K562 (cell line): ENCODE results near the gene SMR3B. TPM values are rescaled to one million over a fixed set of nuclear protein-coding genes. Genes with fewer than 3 reads are reported as not detected.

Experiments used
- ATAC-seq: fragments of 200-7000 bp; cut with Tn5 transposase; 3 replicates; pipeline ENCODE4 v1.9.1; 2020; ENCODE audit warnings: moderate library complexity
- BruUV-seq: library from RNA; stranded (reverse); fragments of 400-500 nt; replicated peaks from 2 replicates; lab custom pipeline; 2021; lab: Mats Ljungman, UMichigan
- CTCF ChIA-PET: fragments of 300-600 bp; formaldehyde crosslinking; extraction: SDS; loops from one replicate; lab custom pipeline; 2021; ENCODE audit warnings: low intra/inter-chr PET ratio; lab: Yijun Ruan, JAX
- POLR2A ChIA-PET: fragments of 300-600, 350-650 bp; sonication (Branson Sonifier 250); formaldehyde crosslinking; extraction: SDS; loops from one replicate; lab custom pipeline; 2021; ENCODE audit warnings: antibody characterized with exemption, inconsistent platforms; lab: Yijun Ruan, JAX
- DNase-seq, 4 experiments: peaks; one replicate each; pipeline versions ENCODE4 v3.0.0 to v3.0.0-alpha.2; 2011 to 2018; ENCODE audit warnings: low spot score in 3 of 4, mixed read lengths in 3 of 4; ENCODE audit errors: extremely low read depth in 1 of 4
- FAIRE-seq: peaks from 2 replicates; lab custom pipeline; 2011; peaks lifted over from hg19 to GRCh38; lab: Jason Lieb, UNC
- H2AFZ ChIP-seq: 2 replicates; pipeline ENCODE4 v1.6.0; 2011; ENCODE audit warnings: low read depth, low read length, control low read depth, inconsistent platforms
- H3K27ac ChIP-seq: fragments of 200-600 bp; 3 replicates; pipeline ENCODE4 v1.8.0; 2011; ENCODE audit warnings: low read depth, mild to moderate bottlenecking, control low read depth, inconsistent platforms, low read length, moderate library complexity, mixed read lengths; ENCODE audit errors: extremely low read depth
- H3K27me3 ChIP-seq, 2 experiments: fragments of 300-600 bp in 1 of 2; 2 replicates in 1 of 2; 3 replicates in 1 of 2; pipeline versions ENCODE4 v1.6.0 to v1.8.0; 2011; ENCODE audit warnings: inconsistent platforms in 2 of 2, low read length in 2 of 2, mild to moderate bottlenecking in 1 of 2, mixed read lengths in 1 of 2, moderate library complexity in 1 of 2; ENCODE audit not compliant: control insufficient read depth in 2 of 2, insufficient read depth in 2 of 2
- H3K36me3 ChIP-seq: fragments of 300-600 bp; 3 replicates; pipeline ENCODE4 v1.8.0; 2011; ENCODE audit warnings: mild to moderate bottlenecking, low read length, inconsistent platforms; ENCODE audit not compliant: control insufficient read depth, insufficient read depth
- H3K4me1 ChIP-seq, 2 experiments: fragments of 200-600 bp in 1 of 2; replicated peaks in 1 of 2; 2 replicates in 1 of 2; 3 replicates in 1 of 2; pipeline versions ENCODE4 v1.5.1 to v1.8.0; 2011; ENCODE audit warnings: inconsistent platforms in 2 of 2, low read length in 2 of 2, mild to moderate bottlenecking in 1 of 2, mixed read lengths in 1 of 2, moderate library complexity in 1 of 2; ENCODE audit not compliant: control insufficient read depth in 2 of 2, insufficient read depth in 2 of 2
- H3K4me2 ChIP-seq: 2 replicates; pipeline ENCODE4 v1.6.1; 2011; ENCODE audit warnings: low read length, control low read depth, inconsistent platforms, mixed read lengths; ENCODE audit not compliant: insufficient read depth
- H3K4me3 ChIP-seq: fragments of 200-600 bp; sonication (generic), shearing (Covaris generic); 2 replicates; pipeline ENCODE4 v1.5.1; 2016; ENCODE audit warnings: control low read depth, inconsistent platforms
- H3K79me2 ChIP-seq: fragments of 200-600 bp; 3 replicates; pipeline ENCODE4 v1.8.0; 2011; ENCODE audit warnings: low read length, inconsistent platforms; ENCODE audit not compliant: control insufficient read depth, insufficient read depth
- H3K9ac ChIP-seq, 2 experiments: 2 replicates each; pipeline versions ENCODE4 v1.6.0 to v1.6.1; 2011; ENCODE audit warnings: low read depth in 2 of 2, low read length in 2 of 2, control low read depth in 1 of 2, inconsistent platforms in 1 of 2, mild to moderate bottlenecking in 1 of 2, mixed read lengths in 1 of 2; ENCODE audit not compliant: insufficient read depth in 1 of 2
- H3K9me1 ChIP-seq: one replicate; pipeline ENCODE4 v1.6.0; 2011; ENCODE audit warnings: inconsistent platforms, mild to moderate bottlenecking, low read length, moderate library complexity; ENCODE audit not compliant: control insufficient read depth, insufficient read depth
- H3K9me3 ChIP-seq: replicated peaks from 2 replicates; pipeline ENCODE4 v1.5.1; 2011; ENCODE audit warnings: low read depth, low read length, inconsistent platforms; ENCODE audit not compliant: control insufficient read depth, insufficient read depth
- H4K20me1 ChIP-seq: replicated peaks from 2 replicates; pipeline ENCODE4 v1.6.1; 2011; ENCODE audit warnings: low read length, inconsistent platforms, mixed read lengths; ENCODE audit not compliant: control insufficient read depth, insufficient read depth
- HNRNPH1 ChIP-seq: fragments of 200-400 bp; formaldehyde crosslinking; optimal IDR thresholded peaks from 2 replicates; pipeline ENCODE3; 2017; ENCODE audit warnings: low read depth, mild to moderate bottlenecking, low read length, moderate library complexity
- HNRNPLL ChIP-seq: fragments of 200-400 bp; formaldehyde crosslinking; IDR thresholded peaks from 2 replicates; pipeline ENCODE4 v1.6.1; 2017; ENCODE audit warnings: low read length, low read depth, mild to moderate bottlenecking; ENCODE audit not compliant: poor library complexity, severe bottlenecking
- KDM1A ChIP-seq, 2 experiments: fragments of 450-650 bp; IDR thresholded peaks; 2 replicates each; pipeline ENCODE4 v1.6.1; 2016; ENCODE audit warnings: mild to moderate bottlenecking in 2 of 2
- KDM4B ChIP-seq, 2 experiments: fragments of 450-650 bp in 1 of 2; sonication (generic) in 1 of 2; IDR thresholded peaks; 2 replicates each; pipeline ENCODE4 v1.6.1; 2016 to 2017; ENCODE audit warnings: borderline replicate concordance in 2 of 2, antibody characterized with exemption in 1 of 2, low read depth in 1 of 2, mild to moderate bottlenecking in 1 of 2
- MCM7 ChIP-seq, 2 experiments: fragments of 450-650 bp; IDR thresholded peaks; 2 replicates each; pipeline ENCODE4 v1.6.1; 2016 to 2018
- NCOA4 ChIP-seq: fragments of 450-650 bp; IDR thresholded peaks from 2 replicates; pipeline ENCODE4 v1.6.1; 2018; ENCODE audit warnings: mild to moderate bottlenecking; ENCODE audit not compliant: partially characterized antibody
- RBFOX2 ChIP-seq: fragments of 200-400 bp; formaldehyde crosslinking; IDR thresholded peaks from 2 replicates; pipeline ENCODE4 v1.6.1; 2017; ENCODE audit warnings: low read depth, mild to moderate bottlenecking, low read length, moderate library complexity
- SIRT6 ChIP-seq: IDR thresholded peaks from one replicate; pipeline ENCODE4 v1.6.1; 2012; ENCODE audit warnings: low read depth, mild to moderate bottlenecking, control low read depth, inconsistent platforms, low read length, moderate library complexity
- SUPT5H ChIP-seq: fragments of 450-650 bp; IDR thresholded peaks from 2 replicates; pipeline ENCODE4 v1.6.1; 2016
- TAL1 ChIP-seq: fragments of 450-650 bp; IDR thresholded peaks from 2 replicates; pipeline ENCODE4 v1.6.1; 2016; ENCODE audit warnings: mild to moderate bottlenecking
- TSC22D4 ChIP-seq: fragments of 450-650 bp; IDR thresholded peaks from 2 replicates; pipeline ENCODE4 v1.6.1; 2016; ENCODE audit warnings: missing genetic modification characterization, missing biosample characterization, control low read depth
- ZNF133 ChIP-seq: fragments of 250-450 bp; sonication (Bioruptor Pico); IDR thresholded peaks from 2 replicates; pipeline ENCODE4 v1.4.0; 2020; ENCODE audit warnings: mild to moderate bottlenecking
- WGBS: fragments of 100-300 bp; shearing (Covaris generic); methylation state at CpG from one replicate; pipeline ENCODE4 v1.1.6; 2016; ENCODE audit warnings: low coverage, mixed read lengths; ENCODE audit not compliant: insufficient coverage; ENCODE audit errors: missing lambda C conversion rate; 5-methylcytosine and 5-hydroxymethylcytosine counted together
- in situ Hi-C: fragments of 300-500 bp; cut with MboI; formaldehyde crosslinking; loops from 4 replicates; pipeline ENCODE4 v1.15.0; 2018; ENCODE audit warnings: inconsistent platforms, mixed read lengths
- intact Hi-C: fragments of 100-400 bp; cut with micrococcal nuclease; formaldehyde crosslinking; loops from 2 replicates; pipeline ENCODE4 v1.14.2; 2022
- polyA plus RNA-seq, 8 experiments: library from polyadenylated mRNA; depleted of rRNA in 4 of 8; stranded (reverse) in 5 of 8; unstranded in 3 of 8; fragments of >200 nt; fragmentation: Nextera tagmentation in 2 of 8; fragmentation: Illumina TruSeq in 1 of 8; extraction: Ambion mirVana in 2 of 8; extraction: Trizol in 1 of 8; gene quantifications; 2 replicates each; pipeline versions ENCODE4 v1.2.1 to v1.2.3, GENCODE V29; 2011 to 2014; ENCODE audit warnings: inconsistent platforms in 1 of 8, missing spikeins in 1 of 8
- total RNA-seq, 7 experiments: library from RNA; depleted of rRNA in 6 of 7; stranded (reverse); fragments of >200 nt in 6 of 7; fragmentation: Illumina TruSeq in 2 of 7; extraction: Trizol in 2 of 7; gene quantifications; 2 replicates each; pipeline versions ENCODE4 v1.2.1 to v1.2.3, GENCODE V29; 2011 to 2021; ENCODE audit warnings: low replicate concordance in 1 of 7
- TF ChIP-seq, protein P1 (sequence below): IDR thresholded peaks from 3 replicates; pipeline ENCODE4 v1.6.1; 2011; ENCODE audit warnings: borderline replicate concordance, mild to moderate bottlenecking; ENCODE audit not compliant: insufficient read length, insufficient read depth
- TF ChIP-seq, protein P2 (sequence below), 2 experiments: fragments of 450-650 bp in 1 of 2; sonication (generic) in 1 of 2; formaldehyde crosslinking; conservative IDR thresholded peaks; 2 replicates each; pipeline versions ENCODE4 v1.4.0 to v1.8.1; 2020 to 2022; ENCODE audit warnings: mild to moderate bottlenecking in 1 of 2, missing genetic modification reagents in 1 of 2

SMR3B gene
- total and polyA plus RNA-seq, 9 of the 15 experiments (the other 6 are each of a cell fraction or from before 2014, with no cell fraction given), result not detected

GRCh38 chr4:70392057-70392776, 9.3 kb downstream of the SMR3B start:
- ATAC-seq (no peak), DNase-seq (no peak), FAIRE-seq (no peak)
- Histone ChIP-seq H3K36me3 (no peaks in the 10 kb centered on the region), H2AFZ (no peak overlapping the region), H4K20me1 (no peaks in the 10 kb centered on the region), H3K4me3 (no peak overlapping the region), H3K4me2 (no peak overlapping the region), H3K4me1 (no peaks in the 10 kb centered on the region), H3K27ac (no peak overlapping the region), H3K9ac (no peak overlapping the region), H3K79me2 (no peaks in the 10 kb centered on the region), H3K27me3 (no peaks in the 10 kb centered on the region), H3K9me1 (no peaks in the 10 kb centered on the region), H3K9me3 (no peaks in the 10 kb centered on the region)
- WGBS, result 0% methylated on average over 2 of the region's 2 CpGs
- intact Hi-C loops, result no loop called here
- ChIA-PET POLR2A (no interaction called here), CTCF (no interaction called here)
- in situ Hi-C loops, result no loop called here
- BruUV-seq, result no TSS peak
- TF ChIP-seq SUPT5H (no peak), SIRT6 (no peak), TSC22D4 (tag) (no peak), KDM1A (IDR thresholded peaks at IDR 0.05) (no peak), ZNF133 (CRISPR knock-in tag) (no peak), RBFOX2 (no peak), NCOA4 (no peak), KDM4B (IDR thresholded peaks at IDR 0.05; ENCODE audit: borderline replicate concordance in 2 of 2, low read depth in 1 of 2) (no peak), HNRNPLL (no peak), MCM7 (IDR thresholded peaks at IDR 0.05) (no peak), TAL1 (no peak), HNRNPH1 (no peak)
- TF ChIP-seq, protein P1, sequence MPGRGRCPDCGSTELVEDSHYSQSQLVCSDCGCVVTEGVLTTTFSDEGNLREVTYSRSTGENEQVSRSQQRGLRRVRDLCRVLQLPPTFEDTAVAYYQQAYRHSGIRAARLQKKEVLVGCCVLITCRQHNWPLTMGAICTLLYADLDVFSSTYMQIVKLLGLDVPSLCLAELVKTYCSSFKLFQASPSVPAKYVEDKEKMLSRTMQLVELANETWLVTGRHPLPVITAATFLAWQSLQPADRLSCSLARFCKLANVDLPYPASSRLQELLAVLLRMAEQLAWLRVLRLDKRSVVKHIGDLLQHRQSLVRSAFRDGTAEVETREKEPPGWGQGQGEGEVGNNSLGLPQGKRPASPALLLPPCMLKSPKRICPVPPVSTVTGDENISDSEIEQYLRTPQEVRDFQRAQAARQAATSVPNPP, result no peak
- TF ChIP-seq, protein P2, sequence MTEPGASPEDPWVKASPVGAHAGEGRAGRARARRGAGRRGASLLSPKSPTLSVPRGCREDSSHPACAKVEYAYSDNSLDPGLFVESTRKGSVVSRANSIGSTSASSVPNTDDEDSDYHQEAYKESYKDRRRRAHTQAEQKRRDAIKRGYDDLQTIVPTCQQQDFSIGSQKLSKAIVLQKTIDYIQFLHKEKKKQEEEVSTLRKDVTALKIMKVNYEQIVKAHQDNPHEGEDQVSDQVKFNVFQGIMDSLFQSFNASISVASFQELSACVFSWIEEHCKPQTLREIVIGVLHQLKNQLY (CRISPR knock-in tag; conservative IDR thresholded peaks at IDR 0.05), result no peak
